ENCODE data around the gene MAPK1.

DNA sequence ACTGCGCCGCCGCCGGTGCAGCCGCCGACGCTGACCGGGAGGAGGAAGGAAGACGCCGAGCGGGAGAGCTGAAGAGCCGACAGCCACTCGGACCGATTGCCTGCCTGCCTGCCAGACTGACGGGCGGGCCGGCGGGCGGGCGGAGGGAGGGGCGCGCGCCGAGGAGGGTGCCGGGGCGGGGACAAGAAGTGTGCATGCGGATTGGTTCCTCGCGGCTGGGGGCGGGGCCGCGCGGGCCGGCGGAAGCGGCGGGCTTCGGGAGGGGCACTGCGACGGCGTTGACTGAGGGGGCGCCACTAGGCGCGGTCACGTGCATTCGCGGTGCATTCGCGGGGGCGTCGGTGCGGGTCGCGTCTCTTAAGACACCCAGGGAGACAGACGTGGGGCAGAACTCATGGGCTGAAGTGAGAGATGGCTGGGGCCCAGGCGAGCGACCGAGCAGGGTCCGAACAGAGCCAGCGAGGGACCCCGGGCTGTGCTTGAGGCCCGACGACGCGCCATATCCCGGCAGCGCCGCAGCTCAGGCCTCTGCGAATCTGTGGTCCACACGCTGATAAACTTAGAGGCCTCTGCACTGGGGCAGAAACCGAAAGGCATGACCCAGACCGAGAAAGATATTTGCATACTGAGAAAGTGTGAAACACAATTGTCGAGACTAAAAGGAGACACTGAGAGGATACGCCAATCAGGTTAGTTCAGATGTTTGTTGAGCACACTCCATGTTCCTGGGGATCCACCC lies at the start of gene MAPK1:
- TF ChIP-seq, protein P1, sequence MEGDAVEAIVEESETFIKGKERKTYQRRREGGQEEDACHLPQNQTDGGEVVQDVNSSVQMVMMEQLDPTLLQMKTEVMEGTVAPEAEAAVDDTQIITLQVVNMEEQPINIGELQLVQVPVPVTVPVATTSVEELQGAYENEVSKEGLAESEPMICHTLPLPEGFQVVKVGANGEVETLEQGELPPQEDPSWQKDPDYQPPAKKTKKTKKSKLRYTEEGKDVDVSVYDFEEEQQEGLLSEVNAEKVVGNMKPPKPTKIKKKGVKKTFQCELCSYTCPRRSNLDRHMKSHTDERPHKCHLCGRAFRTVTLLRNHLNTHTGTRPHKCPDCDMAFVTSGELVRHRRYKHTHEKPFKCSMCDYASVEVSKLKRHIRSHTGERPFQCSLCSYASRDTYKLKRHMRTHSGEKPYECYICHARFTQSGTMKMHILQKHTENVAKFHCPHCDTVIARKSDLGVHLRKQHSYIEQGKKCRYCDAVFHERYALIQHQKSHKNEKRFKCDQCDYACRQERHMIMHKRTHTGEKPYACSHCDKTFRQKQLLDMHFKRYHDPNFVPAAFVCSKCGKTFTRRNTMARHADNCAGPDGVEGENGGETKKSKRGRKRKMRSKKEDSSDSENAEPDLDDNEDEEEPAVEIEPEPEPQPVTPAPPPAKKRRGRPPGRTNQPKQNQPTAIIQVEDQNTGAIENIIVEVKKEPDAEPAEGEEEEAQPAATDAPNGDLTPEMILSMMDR (tag by site-specific recombination; IDR thresholded peaks at IDR 0.05): peak; percentile 96
- TF ChIP-seq, protein P2, sequence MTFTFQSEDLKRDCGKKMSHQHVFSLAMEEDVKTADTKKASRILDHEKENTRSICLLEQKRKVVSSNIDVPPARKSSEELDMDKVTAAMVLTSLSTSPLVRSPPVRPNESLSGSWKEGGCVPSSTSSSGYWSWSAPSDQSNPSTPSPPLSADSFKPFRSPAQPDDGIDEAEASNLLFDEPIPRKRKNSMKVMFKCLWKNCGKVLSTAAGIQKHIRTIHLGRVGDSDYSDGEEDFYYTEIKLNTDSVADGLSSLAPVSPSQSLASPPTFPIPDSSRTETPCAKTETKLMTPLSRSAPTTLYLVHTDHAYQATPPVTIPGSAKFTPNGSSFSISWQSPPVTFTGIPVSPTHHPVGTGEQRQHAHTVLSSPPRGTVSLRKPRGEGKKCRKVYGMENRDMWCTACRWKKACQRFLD (tag by site-specific recombination; IDR thresholded peaks at IDR 0.05): no peak
- TF ChIP-seq KLF1 (tag by site-specific recombination; IDR thresholded peaks at IDR 0.05) (peak; percentile 47), ZEB2 (tag by site-specific recombination; IDR thresholded peaks at IDR 0.05) (peak; percentile 95), ZNF146 (tag by site-specific recombination; IDR thresholded peaks at IDR 0.05) (no peak), ZNF24 (tag by site-specific recombination; IDR thresholded peaks at IDR 0.05) (peak; percentile 47; the same call in 1 of the 2 replicates), ZNF701 (tag by site-specific recombination; IDR thresholded peaks at IDR 0.05) (no peak)
- TF ChIP-seq, protein P3, sequence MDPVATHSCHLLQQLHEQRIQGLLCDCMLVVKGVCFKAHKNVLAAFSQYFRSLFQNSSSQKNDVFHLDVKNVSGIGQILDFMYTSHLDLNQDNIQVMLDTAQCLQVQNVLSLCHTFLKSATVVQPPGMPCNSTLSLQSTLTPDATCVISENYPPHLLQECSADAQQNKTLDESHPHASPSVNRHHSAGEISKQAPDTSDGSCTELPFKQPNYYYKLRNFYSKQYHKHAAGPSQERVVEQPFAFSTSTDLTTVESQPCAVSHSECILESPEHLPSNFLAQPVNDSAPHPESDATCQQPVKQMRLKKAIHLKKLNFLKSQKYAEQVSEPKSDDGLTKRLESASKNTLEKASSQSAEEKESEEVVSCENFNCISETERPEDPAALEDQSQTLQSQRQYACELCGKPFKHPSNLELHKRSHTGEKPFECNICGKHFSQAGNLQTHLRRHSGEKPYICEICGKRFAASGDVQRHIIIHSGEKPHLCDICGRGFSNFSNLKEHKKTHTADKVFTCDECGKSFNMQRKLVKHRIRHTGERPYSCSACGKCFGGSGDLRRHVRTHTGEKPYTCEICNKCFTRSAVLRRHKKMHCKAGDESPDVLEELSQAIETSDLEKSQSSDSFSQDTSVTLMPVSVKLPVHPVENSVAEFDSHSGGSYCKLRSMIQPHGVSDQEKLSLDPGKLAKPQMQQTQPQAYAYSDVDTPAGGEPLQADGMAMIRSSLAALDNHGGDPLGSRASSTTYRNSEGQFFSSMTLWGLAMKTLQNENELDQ (tag by site-specific recombination; IDR thresholded peaks at IDR 0.05; ENCODE audit: low read depth): no peak
- TF ChIP-seq, protein P4, sequence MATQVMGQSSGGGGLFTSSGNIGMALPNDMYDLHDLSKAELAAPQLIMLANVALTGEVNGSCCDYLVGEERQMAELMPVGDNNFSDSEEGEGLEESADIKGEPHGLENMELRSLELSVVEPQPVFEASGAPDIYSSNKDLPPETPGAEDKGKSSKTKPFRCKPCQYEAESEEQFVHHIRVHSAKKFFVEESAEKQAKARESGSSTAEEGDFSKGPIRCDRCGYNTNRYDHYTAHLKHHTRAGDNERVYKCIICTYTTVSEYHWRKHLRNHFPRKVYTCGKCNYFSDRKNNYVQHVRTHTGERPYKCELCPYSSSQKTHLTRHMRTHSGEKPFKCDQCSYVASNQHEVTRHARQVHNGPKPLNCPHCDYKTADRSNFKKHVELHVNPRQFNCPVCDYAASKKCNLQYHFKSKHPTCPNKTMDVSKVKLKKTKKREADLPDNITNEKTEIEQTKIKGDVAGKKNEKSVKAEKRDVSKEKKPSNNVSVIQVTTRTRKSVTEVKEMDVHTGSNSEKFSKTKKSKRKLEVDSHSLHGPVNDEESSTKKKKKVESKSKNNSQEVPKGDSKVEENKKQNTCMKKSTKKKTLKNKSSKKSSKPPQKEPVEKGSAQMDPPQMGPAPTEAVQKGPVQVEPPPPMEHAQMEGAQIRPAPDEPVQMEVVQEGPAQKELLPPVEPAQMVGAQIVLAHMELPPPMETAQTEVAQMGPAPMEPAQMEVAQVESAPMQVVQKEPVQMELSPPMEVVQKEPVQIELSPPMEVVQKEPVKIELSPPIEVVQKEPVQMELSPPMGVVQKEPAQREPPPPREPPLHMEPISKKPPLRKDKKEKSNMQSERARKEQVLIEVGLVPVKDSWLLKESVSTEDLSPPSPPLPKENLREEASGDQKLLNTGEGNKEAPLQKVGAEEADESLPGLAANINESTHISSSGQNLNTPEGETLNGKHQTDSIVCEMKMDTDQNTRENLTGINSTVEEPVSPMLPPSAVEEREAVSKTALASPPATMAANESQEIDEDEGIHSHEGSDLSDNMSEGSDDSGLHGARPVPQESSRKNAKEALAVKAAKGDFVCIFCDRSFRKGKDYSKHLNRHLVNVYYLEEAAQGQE (tag by site-specific recombination; IDR thresholded peaks at IDR 0.05): no peak

Data from HEK293 (cell line).